Retinal pigment epithelial cell (primary cell): ENCODE data around the gene ABCB1.

ENCODE experiments used
- DNase-seq: peaks from one replicate; pipeline ENCODE4 v3.0.0-alpha.2; 2010; ENCODE audit warnings: low read depth
- H3K4me3 ChIP-seq: 2 replicates; pipeline ENCODE4 v1.5.1; 2011; ENCODE audit warnings: mild to moderate bottlenecking, low read length, control low read depth, moderate library complexity
- CTCF ChIP-seq: conservative IDR thresholded peaks from 2 replicates; pipeline ENCODE4 v1.5.1; 2011; ENCODE audit warnings: low read depth, low read length, control low read depth, inconsistent platforms

ABCB1 gene

DNA sequence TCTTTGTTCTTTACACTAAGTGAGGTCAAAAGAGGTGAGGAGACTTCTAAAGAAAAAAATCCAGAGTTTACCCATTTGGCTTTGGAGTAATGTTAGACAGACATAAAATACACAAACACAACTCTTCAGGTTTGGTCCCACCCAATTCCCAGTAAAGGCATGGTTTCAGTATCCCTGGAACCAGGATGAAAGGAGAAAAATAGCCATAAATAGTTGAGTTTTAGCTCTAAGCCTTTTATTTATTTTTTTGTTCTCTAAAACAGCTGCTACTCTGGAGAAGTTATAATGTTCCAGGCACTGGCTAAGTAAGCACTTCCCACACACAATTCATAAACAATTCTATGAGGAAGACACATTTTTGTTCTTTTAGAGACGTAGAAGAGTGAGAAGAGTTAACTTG lies 4.0 kb downstream of the ABCB1 start:
- TF ChIP-seq CTCF: no peak
- H3K4me3 ChIP-seq: no peak overlapping the region
- DNase-seq: no peak

GRCh38 chr7:87596136-87596535 lies 4.5 kb downstream of the ABCB1 start:
- DNase-seq: no peak
- H3K4me3 ChIP-seq: no peak overlapping the region
- TF ChIP-seq CTCF: no peak

GRCh38 chr7:87592300-87592699 lies 8.4 kb downstream of the ABCB1 start:
- no peak for TF ChIP-seq CTCF
- DNase-seq: no peak
- no peak overlapping the region for H3K4me3 ChIP-seq

DNA sequence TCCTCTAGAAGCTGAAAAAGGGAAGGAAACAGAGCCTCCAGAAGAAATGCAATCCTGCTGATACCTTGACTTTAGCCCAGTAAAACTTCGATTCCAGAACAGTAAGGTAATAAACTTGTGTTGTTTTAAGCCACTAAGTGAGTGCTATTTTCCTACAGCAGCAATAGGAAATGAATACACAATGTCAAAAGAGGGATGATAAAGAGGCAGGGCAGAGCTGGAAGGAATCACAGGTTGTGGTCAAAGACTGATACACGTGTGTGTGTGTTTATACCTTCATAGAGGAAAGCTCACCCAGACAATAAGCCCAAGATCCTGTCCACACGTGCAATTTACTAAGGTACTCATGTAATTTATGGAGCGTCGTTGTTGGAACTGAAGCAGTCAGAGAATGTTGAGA lies 9.5 kb downstream of the ABCB1 start:
- TF ChIP-seq CTCF: no peak
- DNase-seq: no peak
- H3K4me3 ChIP-seq: no peak overlapping the region

DNA sequence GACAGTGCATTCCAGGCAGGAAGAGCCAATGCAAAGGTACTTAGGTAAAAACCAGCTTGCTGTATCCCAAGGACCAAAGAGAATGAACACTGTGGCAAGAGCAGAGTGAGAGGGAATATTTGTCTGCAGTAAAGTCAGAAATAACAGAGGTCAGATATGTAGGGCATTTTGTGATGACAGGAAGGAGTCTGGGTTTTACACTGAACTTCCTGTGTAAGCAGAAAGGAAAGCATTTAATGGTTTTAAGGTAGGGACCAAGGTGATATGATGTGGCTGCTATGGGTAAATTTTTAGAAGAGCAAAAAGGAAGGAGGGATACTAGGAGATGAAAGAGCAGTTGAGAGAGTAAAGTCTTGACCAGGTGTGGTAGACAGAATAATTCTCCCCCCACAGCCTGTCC lies 10.1 kb downstream of the ABCB1 start:
- no peak for DNase-seq
- TF ChIP-seq CTCF: no peak

DNA sequence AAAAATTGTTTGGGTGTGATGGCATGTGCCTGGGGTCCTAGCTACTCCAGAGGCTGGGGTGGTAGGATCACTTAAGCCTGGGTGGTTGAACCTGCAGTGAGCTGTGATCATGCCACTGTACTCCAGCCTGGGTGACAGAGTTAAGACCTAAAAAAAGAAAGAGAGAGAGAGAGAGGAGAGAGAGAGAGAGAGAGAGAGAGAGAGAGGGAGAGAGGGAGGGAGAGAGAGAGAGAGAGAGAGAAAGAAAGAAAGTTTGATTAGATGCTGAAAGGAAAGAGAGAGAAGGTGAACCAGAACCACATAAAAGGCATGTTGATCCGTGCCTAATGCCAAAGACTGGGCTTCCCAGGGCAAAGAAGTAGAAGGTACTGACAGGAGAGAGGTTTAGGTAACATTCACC lies 11.1 kb downstream of the ABCB1 start:
- no peak for TF ChIP-seq CTCF
- no peak for DNase-seq
- no peak overlapping the region for H3K4me3 ChIP-seq

More for the DNA sequence above, 10.1 kb downstream of the ABCB1 start:
- H3K4me3 ChIP-seq: no peak overlapping the region

DNA sequence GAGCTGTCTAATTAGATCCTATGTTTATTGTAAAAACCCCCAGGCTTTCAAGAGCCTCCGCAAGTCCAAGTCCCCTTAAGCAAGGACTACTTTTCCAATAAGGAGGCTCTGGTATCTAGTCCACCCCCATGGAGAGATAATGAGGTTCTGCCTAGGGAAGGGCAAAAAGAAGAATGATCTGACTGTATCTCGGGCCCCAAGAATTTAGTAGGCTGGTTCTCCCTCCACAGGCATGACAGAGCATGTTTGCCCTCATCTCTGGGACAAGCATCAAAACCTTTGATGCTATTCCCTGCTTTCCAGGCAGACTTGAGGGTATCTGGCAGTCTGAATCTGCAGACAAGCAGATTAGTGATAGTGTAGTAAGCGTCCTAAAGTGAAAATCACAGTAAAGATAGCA lies 19.0 kb downstream of the ABCB1 start:
- no peak overlapping the region for H3K4me3 ChIP-seq
- no peak for TF ChIP-seq CTCF
- no peak for DNase-seq
